HEK293 (cell line): ENCODE results near the gene PLA2G4E.

Experiments used
- CTCF ChIA-PET: fragments of 350-600 bp; formaldehyde crosslinking; extraction: SDS; loops from one replicate; lab custom pipeline; 2021; ENCODE audit warnings: antibody characterized with exemption; lab: Yijun Ruan, JAX
- POLR2A ChIA-PET: fragments of 300-600 bp; formaldehyde crosslinking; extraction: SDS; loops from one replicate; lab custom pipeline; 2020; ENCODE audit warnings: antibody characterized with exemption, inconsistent platforms; lab: Yijun Ruan, JAX
- H3K27ac ChIP-seq: fragments of 200-500 bp; sonication (Bioruptor generic); 2 replicates; pipeline ENCODE4 v1.5.1; 2014; ENCODE audit warnings: low read depth, low read length, control low read depth, inconsistent platforms; ENCODE audit errors: extremely low read depth
- H3K36me3 ChIP-seq, 2 experiments: fragments of 200-500 bp in 1 of 2; sonication (Bioruptor generic) in 1 of 2; 1 replicate in 1 of 2; 2 replicates in 1 of 2; pipeline ENCODE4 v1.5.1; 2014 to 2017; ENCODE audit warnings: inconsistent platforms in 2 of 2, low read length in 2 of 2; ENCODE audit not compliant: control insufficient read depth in 2 of 2, insufficient read depth in 1 of 2
- H3K4me1 ChIP-seq: fragments of 200-500 bp; sonication (Bioruptor generic); 2 replicates; pipeline ENCODE4 v1.5.1; 2014; ENCODE audit warnings: mild to moderate bottlenecking, low read length, inconsistent platforms; ENCODE audit not compliant: control insufficient read depth, insufficient read depth
- H3K4me3 ChIP-seq: 2 replicates; pipeline ENCODE4 v1.5.1; 2011; ENCODE audit warnings: low read depth, mild to moderate bottlenecking, control low read depth, low read length, moderate library complexity
- H3K9me3 ChIP-seq: fragments of 200-500 bp; sonication (Bioruptor generic); 2 replicates; pipeline ENCODE4 v1.5.1; 2014; ENCODE audit warnings: low read depth, low read length, inconsistent platforms; ENCODE audit not compliant: control insufficient read depth, insufficient read depth
- ATF2 ChIP-seq: fragments of 450-650 bp; formaldehyde crosslinking; IDR thresholded peaks from 2 replicates; pipeline ENCODE4 v1.5.1; 2016; ENCODE audit warnings: missing biosample characterization, missing genetic modification characterization, low read depth
- KLF1 ChIP-seq: fragments of 450-650 bp; formaldehyde crosslinking; IDR thresholded peaks from 2 replicates; pipeline ENCODE4 v1.5.1; 2016; ENCODE audit warnings: missing biosample characterization, missing genetic modification characterization
- KLF10 ChIP-seq: fragments of 450-650 bp; IDR thresholded peaks from 2 replicates; pipeline ENCODE4 v1.5.1; 2018; ENCODE audit warnings: missing biosample characterization, mild to moderate bottlenecking, missing genetic modification characterization
- PATZ1 ChIP-seq: fragments of 450-650 bp; formaldehyde crosslinking; IDR thresholded peaks from 2 replicates; pipeline ENCODE4 v1.5.1; 2016; ENCODE audit warnings: missing biosample characterization, missing genetic modification characterization
- SP7 ChIP-seq: fragments of 450-650 bp; formaldehyde crosslinking; IDR thresholded peaks from 2 replicates; pipeline ENCODE4 v1.5.1; 2016; ENCODE audit warnings: missing biosample characterization, missing genetic modification characterization
- ZNF140 ChIP-seq: fragments of 450-650 bp; formaldehyde crosslinking; IDR thresholded peaks from 2 replicates; pipeline ENCODE4 v1.5.1; 2016; ENCODE audit warnings: missing biosample characterization, missing genetic modification characterization
- ZNF146 ChIP-seq: fragments of 450-650 bp; formaldehyde crosslinking; IDR thresholded peaks from 2 replicates; pipeline ENCODE4 v1.5.1; 2016; ENCODE audit warnings: missing biosample characterization, missing genetic modification characterization
- ZNF16 ChIP-seq: fragments of 450-650 bp; formaldehyde crosslinking; IDR thresholded peaks from 2 replicates; pipeline ENCODE4 v1.5.1; 2016; ENCODE audit warnings: low read depth, missing biosample characterization, missing genetic modification characterization
- ZNF248 ChIP-seq: fragments of 450-650 bp; formaldehyde crosslinking; IDR thresholded peaks from 2 replicates; pipeline ENCODE4 v1.5.1; 2017; ENCODE audit warnings: missing biosample characterization, missing genetic modification characterization
- ZNF292 ChIP-seq: fragments of 450-650 bp; formaldehyde crosslinking; IDR thresholded peaks from 2 replicates; pipeline ENCODE4 v1.5.1; 2016; ENCODE audit warnings: low read depth, missing biosample characterization, missing genetic modification characterization, borderline replicate concordance
- ZNF391 ChIP-seq: fragments of 450-650 bp; formaldehyde crosslinking; IDR thresholded peaks from 2 replicates; pipeline ENCODE4 v1.5.1; 2016; ENCODE audit warnings: low read depth, missing biosample characterization, missing genetic modification characterization, borderline replicate concordance
- ZNF404 ChIP-seq: fragments of 450-650 bp; formaldehyde crosslinking; IDR thresholded peaks from 2 replicates; pipeline ENCODE4 v1.5.1; 2017; ENCODE audit warnings: missing biosample characterization, missing genetic modification characterization
- ZNF521 ChIP-seq: fragments of 450-650 bp; formaldehyde crosslinking; IDR thresholded peaks from 2 replicates; pipeline ENCODE4 v1.5.1; 2017; ENCODE audit warnings: missing biosample characterization, mild to moderate bottlenecking, missing genetic modification characterization
- ZNF530 ChIP-seq: fragments of 450-650 bp; formaldehyde crosslinking; IDR thresholded peaks from 2 replicates; pipeline ENCODE4 v1.5.1; 2016; ENCODE audit warnings: low read depth, missing biosample characterization, missing genetic modification characterization
- ZNF544 ChIP-seq: fragments of 450-650 bp; formaldehyde crosslinking; IDR thresholded peaks from 2 replicates; pipeline ENCODE4 v1.5.0; 2017; ENCODE audit warnings: missing biosample characterization, missing genetic modification characterization
- ZNF548 ChIP-seq: fragments of 450-650 bp; formaldehyde crosslinking; IDR thresholded peaks from 2 replicates; pipeline ENCODE4 v1.5.1; 2016; ENCODE audit warnings: missing biosample characterization, missing genetic modification characterization
- ZNF596 ChIP-seq: fragments of 450-650 bp; IDR thresholded peaks from 2 replicates; pipeline ENCODE4 v1.5.0; 2018; ENCODE audit warnings: missing biosample characterization, mild to moderate bottlenecking, missing genetic modification characterization, moderate library complexity
- ZNF624 ChIP-seq: fragments of 450-650 bp; formaldehyde crosslinking; IDR thresholded peaks from 2 replicates; pipeline ENCODE4 v1.5.1; 2017; ENCODE audit warnings: missing biosample characterization, missing genetic modification characterization
- ZNF791 ChIP-seq: fragments of 450-650 bp; formaldehyde crosslinking; IDR thresholded peaks from 2 replicates; pipeline ENCODE4 v1.5.1; 2016; ENCODE audit warnings: missing biosample characterization, missing genetic modification characterization
- ZNF830 ChIP-seq: fragments of 450-650 bp; IDR thresholded peaks from 2 replicates; pipeline ENCODE4 v1.5.0; 2018; ENCODE audit warnings: missing biosample characterization, missing genetic modification characterization, low read depth, mild to moderate bottlenecking, moderate library complexity
- ZSCAN30 ChIP-seq: fragments of 450-650 bp; IDR thresholded peaks from 2 replicates; pipeline ENCODE4 v1.5.1; 2018; ENCODE audit warnings: missing biosample characterization, mild to moderate bottlenecking, missing genetic modification characterization, moderate library complexity
- ZSCAN4 ChIP-seq: fragments of 450-650 bp; formaldehyde crosslinking; IDR thresholded peaks from 2 replicates; pipeline ENCODE4 v1.5.1; 2017; ENCODE audit warnings: missing biosample characterization, missing genetic modification characterization
- TF ChIP-seq, protein P1 (sequence below): fragments of 450-650 bp; formaldehyde crosslinking; IDR thresholded peaks from 2 replicates; pipeline ENCODE4 v1.5.1; 2017; ENCODE audit warnings: missing biosample characterization, missing genetic modification characterization
- TF ChIP-seq, protein P2 (sequence below): fragments of 450-650 bp; formaldehyde crosslinking; IDR thresholded peaks from 2 replicates; pipeline ENCODE4 v1.5.1; 2016; ENCODE audit warnings: missing biosample characterization, missing genetic modification characterization
- TF ChIP-seq, protein P3 (sequence below): fragments of 450-650 bp; formaldehyde crosslinking; IDR thresholded peaks from 2 replicates; pipeline ENCODE4; 2016; ENCODE audit warnings: missing biosample characterization, missing genetic modification characterization

PLA2G4E gene

DNA sequence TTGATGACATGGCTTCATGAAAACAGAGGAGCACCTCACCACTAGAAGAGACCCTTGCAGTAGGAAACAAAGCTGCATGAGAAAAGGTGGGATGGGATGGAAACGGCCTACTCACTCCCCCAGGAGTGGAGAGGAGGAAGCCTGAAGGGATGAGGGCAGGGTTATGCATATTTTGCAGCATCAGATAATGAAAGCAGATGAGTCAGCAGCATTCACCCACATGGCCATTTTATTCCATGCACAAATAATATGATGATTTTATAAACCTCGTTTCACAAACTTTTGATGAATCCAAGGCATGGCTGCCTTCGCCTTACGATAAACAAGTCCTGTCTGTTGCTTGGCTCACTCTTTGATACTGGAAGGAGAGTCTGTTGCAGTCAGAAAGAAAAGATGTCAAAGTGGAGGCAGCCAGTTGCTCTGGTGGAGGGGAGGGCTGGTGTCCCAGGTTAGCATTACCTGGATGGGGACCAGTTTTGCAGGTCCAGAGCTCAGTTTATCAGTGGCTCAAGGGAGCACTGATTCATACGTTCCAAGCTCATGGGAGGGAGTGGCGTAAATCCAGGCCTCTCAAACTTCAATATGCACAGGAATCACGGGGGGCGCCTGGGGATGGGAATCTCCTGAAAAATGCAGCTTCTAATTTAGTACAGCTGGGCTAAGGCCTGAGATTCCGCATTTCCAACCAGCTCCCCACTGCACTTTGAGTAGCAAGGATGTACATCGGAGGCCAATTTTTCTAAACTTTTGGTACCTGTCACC lies 39.3 kb downstream of the PLA2G4E start:
- Histone ChIP-seq H3K4me1 (no peaks in the 10 kb centered on the region), H3K27ac (no peak overlapping the region), H3K4me3 (no peak overlapping the region), H3K36me3 (no peaks in the 10 kb centered on the region), H3K9me3 (no peaks in the 10 kb centered on the region)
- no peak for TF ChIP-seq ZNF624 (tag by site-specific recombination)
- no peak for TF ChIP-seq ZNF404 (tag by site-specific recombination)
- no peak for TF ChIP-seq ZNF146 (tag by site-specific recombination)
- no peak for TF ChIP-seq ZNF548 (tag by site-specific recombination)
- TF ChIP-seq ZNF248 = no peak
- no peak for TF ChIP-seq ZSCAN30 (tag by site-specific recombination)
- no peak for TF ChIP-seq ZNF830 (tag by site-specific recombination)
- no peak for TF ChIP-seq ZNF521 (tag by site-specific recombination)
- TF ChIP-seq ZNF544 (tag by site-specific recombination) = no peak
- no peak for TF ChIP-seq ZNF16 (tag by site-specific recombination)
- no peak for TF ChIP-seq KLF10 (tag by site-specific recombination)
- no peak for TF ChIP-seq ZNF391 (tag by site-specific recombination)
- no peak for TF ChIP-seq SP7 (tag by site-specific recombination)
- TF ChIP-seq ZSCAN4 = no peak
- TF ChIP-seq, protein P1, sequence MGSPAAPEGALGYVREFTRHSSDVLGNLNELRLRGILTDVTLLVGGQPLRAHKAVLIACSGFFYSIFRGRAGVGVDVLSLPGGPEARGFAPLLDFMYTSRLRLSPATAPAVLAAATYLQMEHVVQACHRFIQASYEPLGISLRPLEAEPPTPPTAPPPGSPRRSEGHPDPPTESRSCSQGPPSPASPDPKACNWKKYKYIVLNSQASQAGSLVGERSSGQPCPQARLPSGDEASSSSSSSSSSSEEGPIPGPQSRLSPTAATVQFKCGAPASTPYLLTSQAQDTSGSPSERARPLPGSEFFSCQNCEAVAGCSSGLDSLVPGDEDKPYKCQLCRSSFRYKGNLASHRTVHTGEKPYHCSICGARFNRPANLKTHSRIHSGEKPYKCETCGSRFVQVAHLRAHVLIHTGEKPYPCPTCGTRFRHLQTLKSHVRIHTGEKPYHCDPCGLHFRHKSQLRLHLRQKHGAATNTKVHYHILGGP = no peak
- no peak for TF ChIP-seq ZNF596
- TF ChIP-seq PATZ1 (tag by site-specific recombination) = no peak
- TF ChIP-seq, protein P2, sequence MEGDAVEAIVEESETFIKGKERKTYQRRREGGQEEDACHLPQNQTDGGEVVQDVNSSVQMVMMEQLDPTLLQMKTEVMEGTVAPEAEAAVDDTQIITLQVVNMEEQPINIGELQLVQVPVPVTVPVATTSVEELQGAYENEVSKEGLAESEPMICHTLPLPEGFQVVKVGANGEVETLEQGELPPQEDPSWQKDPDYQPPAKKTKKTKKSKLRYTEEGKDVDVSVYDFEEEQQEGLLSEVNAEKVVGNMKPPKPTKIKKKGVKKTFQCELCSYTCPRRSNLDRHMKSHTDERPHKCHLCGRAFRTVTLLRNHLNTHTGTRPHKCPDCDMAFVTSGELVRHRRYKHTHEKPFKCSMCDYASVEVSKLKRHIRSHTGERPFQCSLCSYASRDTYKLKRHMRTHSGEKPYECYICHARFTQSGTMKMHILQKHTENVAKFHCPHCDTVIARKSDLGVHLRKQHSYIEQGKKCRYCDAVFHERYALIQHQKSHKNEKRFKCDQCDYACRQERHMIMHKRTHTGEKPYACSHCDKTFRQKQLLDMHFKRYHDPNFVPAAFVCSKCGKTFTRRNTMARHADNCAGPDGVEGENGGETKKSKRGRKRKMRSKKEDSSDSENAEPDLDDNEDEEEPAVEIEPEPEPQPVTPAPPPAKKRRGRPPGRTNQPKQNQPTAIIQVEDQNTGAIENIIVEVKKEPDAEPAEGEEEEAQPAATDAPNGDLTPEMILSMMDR (tag by site-specific recombination) = no peak
- TF ChIP-seq ZNF140 (tag by site-specific recombination) = no peak
- POLR2A ChIA-PET = no interaction called here
- CTCF ChIA-PET = no interaction called here

DNA sequence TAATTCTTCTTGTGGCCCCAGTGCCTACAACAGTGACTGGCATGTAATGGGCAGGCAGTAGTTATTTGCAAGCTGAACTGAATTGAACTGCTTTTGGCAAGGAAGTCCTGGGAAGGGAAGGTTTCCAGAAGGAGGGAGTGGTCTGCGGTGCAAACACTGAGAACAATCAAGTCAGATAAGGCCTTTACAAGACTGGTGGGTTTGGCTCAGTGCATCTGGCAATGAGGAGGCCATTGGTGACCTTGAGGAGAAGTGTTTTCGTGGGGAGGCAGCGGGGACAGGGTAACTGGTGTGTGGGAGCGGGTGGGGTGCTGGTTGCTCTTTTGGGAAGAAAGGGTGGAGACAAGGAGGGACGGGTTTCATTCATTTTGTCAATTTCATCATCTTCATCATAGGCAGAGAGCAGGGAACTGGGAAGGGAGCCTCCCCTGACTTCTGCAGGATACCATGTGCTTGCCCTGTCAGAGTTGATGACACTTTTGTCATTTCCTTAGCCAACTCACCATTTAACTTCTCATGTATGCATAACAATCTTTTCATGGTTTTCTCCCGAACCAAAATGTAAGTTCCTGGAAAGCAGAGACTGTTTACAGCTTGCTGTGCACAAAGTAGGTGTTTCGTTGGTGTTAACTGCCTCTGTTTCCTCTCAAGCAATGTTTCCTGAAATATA lies 40.1 kb downstream of the PLA2G4E start:
- Histone ChIP-seq H3K4me1 (no peaks in the 10 kb centered on the region), H3K4me3 (no peak overlapping the region), H3K36me3 (no peaks in the 10 kb centered on the region), H3K9me3 (no peaks in the 10 kb centered on the region), H3K27ac (no peak overlapping the region)
- ChIA-PET POLR2A (no interaction called here), CTCF (no interaction called here)
- TF ChIP-seq ZNF292 (tag by site-specific recombination) = no peak
- TF ChIP-seq KLF1 (tag by site-specific recombination) = peak; percentile 39; the same call in 1 of the 2 replicates
- TF ChIP-seq ZNF791 (tag by site-specific recombination) = no peak
- no peak for TF ChIP-seq ATF2 (tag by site-specific recombination)
- no peak for TF ChIP-seq ZNF530 (tag by site-specific recombination)
- TF ChIP-seq, protein P3, sequence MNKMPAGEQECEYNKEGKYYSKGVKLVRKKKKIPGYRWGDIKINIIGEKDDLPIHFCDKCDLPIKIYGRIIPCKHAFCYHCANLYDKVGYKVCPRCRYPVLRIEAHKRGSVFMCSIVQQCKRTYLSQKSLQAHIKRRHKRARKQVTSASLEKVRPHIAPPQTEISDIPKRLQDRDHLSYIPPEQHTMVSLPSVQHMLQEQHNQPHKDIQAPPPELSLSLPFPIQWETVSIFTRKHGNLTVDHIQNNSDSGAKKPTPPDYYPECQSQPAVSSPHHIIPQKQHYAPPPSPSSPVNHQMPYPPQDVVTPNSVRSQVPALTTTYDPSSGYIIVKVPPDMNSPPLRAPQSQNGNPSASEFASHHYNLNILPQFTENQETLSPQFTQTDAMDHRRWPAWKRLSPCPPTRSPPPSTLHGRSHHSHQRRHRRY (tag by site-specific recombination) = no peak
